NCI-H82 (cell line): ENCODE data around the gene CDK14.
"Not testable (repeated sequence)": the region's sequence is repeated elsewhere in the genome, so short reads cannot be mapped to it uniquely, and the experiment has no call there.

Source experiments
- DNase-seq: peaks from one replicate; lab custom pipeline; 2025; lab: John Stamatoyannopoulos, UW

CDK14 gene

GRCh38 chr7:91164506-91164905 is 568.4 kb downstream of the CDK14 start:
- DNase-seq: no peak

DNA sequence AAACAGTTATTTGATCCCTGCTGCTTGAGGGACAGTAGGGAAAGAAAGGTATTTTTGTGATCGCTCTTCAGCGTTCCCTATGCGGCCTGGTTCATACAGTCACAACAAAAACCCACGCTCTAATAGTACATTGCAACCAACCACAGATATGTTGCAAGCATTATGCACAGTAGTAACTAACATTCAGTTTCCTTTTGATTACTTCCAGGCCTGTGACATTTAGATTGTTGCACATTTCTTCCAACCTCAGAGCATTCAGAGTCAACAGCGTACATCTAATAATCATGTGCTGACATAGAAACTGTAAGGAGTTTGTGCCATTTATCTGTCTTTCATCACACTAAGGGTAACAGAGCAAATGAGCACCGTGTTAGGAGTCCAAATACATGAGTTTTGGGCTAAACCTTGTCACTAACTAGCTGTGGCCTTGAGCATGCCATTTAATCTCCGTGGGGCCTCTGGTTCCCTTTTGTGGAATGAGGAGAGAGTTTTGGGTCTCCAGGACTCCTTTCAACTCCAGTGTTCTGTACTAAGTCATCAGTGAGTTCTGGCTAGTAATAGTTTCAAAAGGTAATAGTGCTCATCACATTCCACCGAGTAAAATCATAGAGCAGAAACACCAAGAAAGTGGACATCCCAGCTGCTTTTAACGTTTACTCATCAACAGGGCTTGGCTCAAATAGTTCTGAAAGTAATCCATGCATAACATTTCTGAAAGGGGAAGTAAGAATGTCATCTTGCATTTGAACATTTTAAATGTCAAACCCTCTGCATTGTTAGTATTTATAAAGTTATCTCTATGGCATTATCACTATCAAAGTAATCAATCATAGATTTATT is 569.1 kb downstream of the CDK14 start:
- no peak for DNase-seq

GRCh38 chr7:91165846-91166230 is 569.7 kb downstream of the CDK14 start:
- no peak for DNase-seq

GRCh38 chr7:91168871-91169829 is 573.0 kb downstream of the CDK14 start:
- DNase-seq: peak; percentile 16

GRCh38 chr7:91169830-91170191 is 573.7 kb downstream of the CDK14 start:
- peak; percentile 7 for DNase-seq

DNA sequence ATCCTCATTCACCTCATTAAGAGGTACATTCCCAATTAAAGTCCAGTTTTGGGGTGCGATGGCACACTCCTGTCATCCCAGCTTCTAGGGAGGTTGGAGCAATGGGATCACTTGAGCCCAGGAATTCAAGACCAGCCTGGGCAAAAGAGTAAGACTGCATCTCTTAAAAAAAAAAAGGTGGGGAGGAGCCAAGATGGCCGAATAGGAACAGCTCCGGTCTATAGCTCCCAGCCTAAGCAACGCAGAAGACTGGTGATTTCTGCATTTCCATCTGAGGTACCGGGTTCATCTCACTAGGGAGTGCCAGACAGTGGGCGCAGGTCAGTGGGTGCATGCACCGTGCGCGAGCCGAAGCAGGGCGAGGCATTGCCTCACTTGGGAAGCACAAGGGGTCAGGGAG is 577.1 kb downstream of the CDK14 start:
- not testable (repeated sequence) for DNase-seq

GRCh38 chr7:91180746-91181145 is 584.6 kb downstream of the CDK14 start:
- DNase-seq: no peak

DNA sequence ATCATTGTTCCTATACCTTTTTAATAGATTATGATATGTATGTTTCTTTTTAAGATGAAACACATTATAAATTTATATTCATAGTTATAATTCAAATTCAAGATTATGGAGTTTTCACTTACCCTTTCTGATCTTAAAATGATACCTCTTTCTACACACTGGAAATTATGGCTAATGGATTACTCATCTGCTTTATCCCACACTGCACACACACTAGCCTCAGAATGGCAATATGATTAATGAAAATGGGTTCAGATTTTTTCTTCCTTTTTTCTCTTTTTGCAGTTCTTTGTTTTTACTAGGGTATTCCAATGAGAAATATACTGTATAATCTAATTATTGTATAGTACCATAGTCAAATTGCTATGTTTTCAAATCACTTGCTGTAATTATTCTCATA is 585.8 kb downstream of the CDK14 start:
- DNase-seq: no peak

DNA sequence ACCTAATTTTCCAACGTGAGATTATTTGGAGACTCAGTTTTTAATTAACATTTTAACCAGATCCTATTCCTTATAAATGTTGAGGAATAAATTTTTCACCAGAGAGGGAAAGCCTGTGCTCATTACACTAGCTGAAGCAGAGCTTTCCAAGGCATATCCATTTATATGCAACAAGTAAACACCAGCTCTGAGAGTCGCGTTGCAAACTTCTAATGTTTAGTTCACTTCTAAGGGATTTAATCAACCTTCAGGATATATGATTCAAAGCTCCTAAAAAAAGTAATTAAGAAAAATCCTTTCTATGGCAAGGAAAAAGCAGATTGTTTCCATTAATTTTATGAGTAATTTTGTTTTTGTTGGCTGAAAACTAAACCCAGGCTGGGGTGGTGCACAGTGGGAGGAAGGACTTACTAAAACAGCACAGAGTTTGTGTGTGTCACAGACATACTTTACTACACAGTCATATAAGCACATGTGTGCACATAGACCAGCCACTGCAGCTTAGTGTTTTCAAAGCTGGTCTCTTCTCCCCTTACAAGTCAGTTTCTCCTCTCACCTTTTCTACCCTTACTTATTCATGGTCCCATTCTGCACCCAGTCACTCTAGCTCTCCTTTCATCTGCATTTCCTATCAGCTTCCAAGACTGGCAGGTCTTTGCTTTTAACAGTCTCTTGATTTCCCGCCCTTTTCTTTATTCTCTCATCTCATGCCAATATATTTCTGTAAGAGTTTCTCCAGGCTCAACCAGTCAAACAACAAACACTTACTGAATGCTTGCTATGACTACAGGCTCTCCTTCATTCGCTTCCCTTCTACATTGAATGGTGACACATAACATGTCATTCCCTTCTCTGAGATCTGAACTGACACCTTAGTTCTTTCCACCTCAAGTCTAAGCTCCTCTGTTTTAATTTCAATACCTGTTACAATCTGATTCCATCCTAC is 587.0 kb downstream of the CDK14 start:
- no peak for DNase-seq

- DNase-seq: no peak
These were observed 589.6 kb downstream of the CDK14 start for GRCh38 chr7:91185771-91186170.

- DNase-seq: no peak
These were observed 590.9 kb downstream of the CDK14 start for GRCh38 chr7:91187061-91187460.

DNA sequence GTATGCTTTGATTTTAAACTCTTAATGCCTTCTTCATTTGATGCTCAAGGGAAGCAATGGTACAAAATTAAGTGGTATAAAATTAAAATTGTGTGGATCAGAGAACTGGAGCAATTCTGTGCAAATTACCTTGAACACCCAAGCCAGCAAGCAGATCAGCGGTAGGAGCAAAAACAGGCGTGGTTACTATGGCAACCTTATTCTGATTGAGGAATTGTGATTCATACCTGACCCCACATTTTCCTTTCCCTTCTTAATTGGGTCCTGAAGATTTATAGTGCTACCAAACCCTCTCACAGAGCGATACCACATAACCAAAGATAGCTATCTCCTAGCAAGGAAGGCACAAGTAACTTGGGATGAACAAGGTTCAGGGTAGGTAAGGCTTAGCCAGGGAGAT is 595.6 kb downstream of the CDK14 start:
- DNase-seq: no peak

- no peak for DNase-seq
These were observed 597.0 kb downstream of the CDK14 start for GRCh38 chr7:91193141-91193540.

DNA sequence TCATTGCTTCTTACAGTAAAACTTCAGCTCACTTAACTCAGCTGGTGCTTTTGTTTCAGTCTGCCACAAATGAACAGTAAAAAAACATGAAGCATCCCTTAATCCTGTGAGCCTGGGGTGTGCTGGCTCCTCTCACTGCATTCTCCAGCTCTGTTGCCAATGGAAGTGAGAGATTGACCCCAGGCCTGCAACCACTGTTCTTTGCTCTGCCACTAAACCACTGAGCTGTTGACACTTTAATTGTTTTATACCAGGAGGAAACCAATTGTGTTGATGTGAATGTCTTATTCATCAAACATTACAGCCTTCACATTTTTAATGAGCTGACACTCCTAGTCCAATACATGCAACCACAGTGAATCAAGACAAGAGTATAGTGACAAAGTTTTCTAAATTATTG is 598.7 kb downstream of the CDK14 start:
- no peak for DNase-seq

- no peak for DNase-seq
These were observed 599.9 kb downstream of the CDK14 start for GRCh38 chr7:91196058-91196457.

DNA sequence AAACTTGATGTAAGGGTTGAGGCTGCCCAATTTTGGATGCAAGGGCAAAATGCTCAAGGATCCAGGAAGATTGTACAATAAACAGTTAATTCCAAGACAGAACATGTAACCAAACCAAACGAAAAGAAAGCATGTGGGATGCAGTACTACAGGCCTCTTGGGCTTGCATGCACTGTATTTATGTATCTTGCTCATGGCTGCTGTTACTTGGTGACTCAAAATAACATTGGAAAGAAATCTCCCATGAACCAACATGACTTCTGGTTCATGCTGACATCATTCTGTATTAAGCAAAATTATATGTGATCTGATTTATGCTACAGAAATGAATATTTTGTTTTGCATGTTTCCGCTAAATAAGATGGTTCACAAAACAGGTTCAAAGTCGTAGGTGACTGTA is 602.2 kb downstream of the CDK14 start:
- DNase-seq: no peak

DNA sequence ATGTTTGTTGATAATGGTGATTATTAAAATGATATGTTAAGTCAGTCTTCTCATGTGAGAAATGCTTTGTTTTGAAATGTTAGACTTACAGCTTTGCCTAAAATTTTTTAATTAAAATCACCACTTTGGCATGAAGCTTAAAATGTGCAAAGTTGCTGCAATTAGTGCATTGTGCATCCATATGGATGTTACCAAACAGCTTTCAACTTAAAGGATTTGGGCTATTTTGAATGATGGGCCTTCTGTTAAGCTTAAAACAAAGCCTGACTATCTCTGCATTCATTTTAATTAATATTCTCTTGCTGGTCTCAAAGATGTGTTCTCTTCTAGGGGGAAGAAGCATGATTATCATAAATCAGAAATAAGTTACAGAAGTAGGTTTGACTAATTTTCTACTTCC is 603.5 kb downstream of the CDK14 start:
- DNase-seq: peak; percentile 39

- DNase-seq: peak; percentile 62
These were observed 605.5 kb downstream of the CDK14 start for GRCh38 chr7:91201442-91202113.

DNA sequence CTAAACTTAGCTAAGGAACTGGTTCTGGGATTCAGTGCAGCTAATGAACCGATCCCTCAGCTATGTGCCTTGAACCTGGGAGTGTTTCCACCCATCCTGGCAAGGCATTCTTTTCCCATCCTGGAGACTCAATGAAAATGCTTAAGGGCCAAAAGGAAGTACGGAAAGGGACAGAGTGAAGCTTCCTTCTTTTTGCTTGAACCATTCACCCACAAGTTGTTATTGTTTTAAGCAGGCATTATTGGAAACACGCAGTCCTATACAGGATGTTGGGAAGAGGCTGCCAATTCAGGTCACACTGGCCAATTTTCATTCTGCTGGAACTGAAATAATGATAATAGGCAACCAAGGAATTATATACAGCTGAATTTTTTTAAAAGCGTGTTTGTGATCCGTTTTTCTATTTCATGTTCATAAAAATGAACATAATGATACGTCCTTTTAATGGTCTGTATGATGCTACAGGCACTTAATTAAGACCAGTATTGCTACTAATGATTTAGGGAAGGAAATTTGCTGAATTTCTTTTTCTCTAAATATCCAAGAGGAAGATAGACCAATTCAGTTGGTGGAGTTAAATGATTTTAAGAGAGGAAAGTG is 610.3 kb downstream of the CDK14 start:
- DNase-seq: no peak

DNA sequence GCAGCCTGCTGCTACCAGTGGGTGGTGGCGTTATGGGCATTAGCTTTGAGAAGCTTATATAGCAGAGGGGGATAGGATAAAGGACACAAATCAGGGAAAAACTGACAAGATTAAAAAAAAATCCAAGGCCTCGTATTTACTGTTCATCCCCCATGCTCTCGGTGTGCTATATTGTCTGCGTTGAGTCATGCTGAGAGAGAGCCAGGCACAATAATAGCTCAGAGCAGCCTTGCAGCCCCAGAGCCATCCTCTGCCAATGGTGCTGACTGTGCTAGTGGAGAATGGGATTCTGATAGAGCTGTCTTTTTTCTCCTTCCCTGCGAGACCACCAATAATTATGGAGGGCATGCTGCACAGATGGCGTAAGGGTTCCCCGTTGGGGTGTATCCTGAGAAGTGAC is 616.5 kb downstream of the CDK14 start:
- DNase-seq: no peak

DNA sequence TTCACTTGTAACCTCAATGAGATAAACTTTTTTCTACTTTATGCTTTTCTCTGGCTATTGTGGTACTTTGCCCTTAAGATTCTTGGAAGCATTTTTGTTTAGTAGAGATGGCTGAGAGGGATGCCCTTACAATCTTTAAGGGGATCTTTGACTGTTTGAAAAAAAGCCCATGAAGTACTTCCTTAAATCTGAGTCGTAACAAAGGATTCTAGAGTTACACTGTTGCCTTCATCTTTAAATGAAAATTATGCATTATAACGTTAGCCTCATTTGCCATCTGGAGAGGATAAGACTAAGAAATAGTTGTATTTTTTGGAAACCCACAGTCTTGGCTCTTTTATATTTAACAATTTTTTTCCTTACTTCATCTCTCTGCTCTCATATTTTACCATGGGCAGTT is 630.3 kb downstream of the CDK14 start:
- no peak for DNase-seq
